Measurements from ENCODE around the gene PLEKHA7.
A peak's percentile ranks its signal among the peaks of the same experiment; 100 is the strongest.

PLEKHA7 gene

DNA sequence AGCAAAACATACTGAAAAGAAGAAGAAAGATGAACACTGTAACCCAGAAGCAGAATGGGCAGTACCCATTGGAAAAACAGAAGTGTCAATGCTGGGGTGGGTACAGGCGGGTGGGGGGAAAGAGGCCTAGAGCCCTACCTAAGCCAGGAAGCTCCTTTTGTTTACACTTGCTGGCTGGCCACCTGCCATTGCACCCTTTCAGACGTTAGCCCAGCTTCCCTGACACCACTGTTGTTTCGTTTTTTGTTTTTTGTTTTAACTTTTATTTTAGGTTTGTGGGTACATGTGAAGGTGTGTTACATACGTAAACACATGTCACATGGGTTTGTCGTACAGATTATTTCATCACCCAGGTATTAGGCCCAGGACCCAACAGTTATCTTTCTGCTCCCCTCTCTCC, 55.4 kb downstream of the PLEKHA7 start:
- ATAC-seq (ENCODE audit: low read depth) (peak; percentile 41), DNase-seq (ENCODE audit: low spot score in 2 of 2) (no peak)
- Mint-ChIP-seq H3K4me1 (no peaks in the 10 kb centered on the region), H3K27me3 (no peaks in the 10 kb centered on the region), H3K9me3 (no peaks in the 10 kb centered on the region), H3K27ac (peak overlapping the region; percentile 26), H3K4me3 (no peak overlapping the region), H3K36me3 (no peaks in the 10 kb centered on the region)

DNA sequence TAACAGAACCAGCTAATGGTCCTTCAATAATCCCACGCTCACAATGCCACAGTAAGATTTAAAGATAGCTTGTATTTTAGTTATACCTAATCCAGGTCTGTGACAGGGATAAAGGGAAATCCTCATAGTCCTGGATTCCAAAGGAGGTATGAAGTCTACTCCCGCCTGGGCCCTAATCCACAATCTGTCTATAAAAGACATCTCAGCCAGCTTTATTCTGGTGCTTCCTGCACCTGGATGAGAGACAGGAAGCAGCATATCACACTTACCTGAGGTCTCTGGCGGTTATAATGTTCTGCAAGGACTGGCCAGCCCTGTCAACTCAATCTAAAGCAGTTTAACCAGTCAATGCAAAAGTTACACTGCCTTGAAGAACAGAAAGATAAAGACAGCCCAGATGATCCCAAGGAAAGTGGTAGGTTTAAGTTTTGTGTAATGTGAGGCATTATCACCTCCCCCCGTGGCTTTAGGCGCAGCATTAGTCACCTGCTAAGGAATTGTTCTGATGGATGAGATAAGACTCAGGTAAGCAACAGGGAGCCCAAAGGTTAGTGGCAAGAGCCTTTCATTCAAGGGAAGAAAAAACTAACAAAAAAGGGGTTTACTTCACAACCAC, 57.6 kb downstream of the PLEKHA7 start:
- Mint-ChIP-seq H3K27ac (no peak overlapping the region), H3K4me1 (no peaks in the 10 kb centered on the region), H3K9me3 (no peaks in the 10 kb centered on the region), H3K36me3 (no peaks in the 10 kb centered on the region), H3K27me3 (no peaks in the 10 kb centered on the region), H3K4me3 (no peak overlapping the region)
- DNase-seq (ENCODE audit: low spot score in 2 of 2) (no peak), ATAC-seq (ENCODE audit: low read depth) (no peak)

DNA sequence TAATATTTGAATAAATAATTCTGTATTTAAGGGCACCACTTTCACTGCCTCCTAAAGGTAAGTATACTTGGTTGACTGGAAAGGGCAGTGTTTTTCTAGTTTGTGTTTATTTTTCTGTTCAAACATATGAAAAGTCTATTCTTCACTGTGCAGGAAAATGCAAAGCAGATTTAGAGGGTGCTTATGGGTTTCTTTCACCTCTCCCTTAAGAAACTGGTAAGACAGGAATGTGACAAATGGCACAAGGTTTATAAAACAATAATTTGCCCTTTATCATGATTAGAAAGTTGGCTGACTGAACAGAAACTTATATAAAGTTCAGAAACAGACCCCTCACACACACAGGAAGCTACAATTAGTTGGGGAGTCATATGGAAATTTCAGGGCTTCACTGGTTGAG, 60.6 kb downstream of the PLEKHA7 start:
- H3K27ac Mint-ChIP-seq = no peak overlapping the region
- no peak for DNase-seq (ENCODE audit: low spot score in 2 of 2)
- no peaks in the 10 kb centered on the region for H3K9me3 Mint-ChIP-seq
- no peaks in the 10 kb centered on the region for H3K27me3 Mint-ChIP-seq
- no peak overlapping the region for H3K4me3 Mint-ChIP-seq
- no peaks in the 10 kb centered on the region for H3K4me1 Mint-ChIP-seq
- no peaks in the 10 kb centered on the region for H3K36me3 Mint-ChIP-seq
- no peak for ATAC-seq (ENCODE audit: low read depth)

DNA sequence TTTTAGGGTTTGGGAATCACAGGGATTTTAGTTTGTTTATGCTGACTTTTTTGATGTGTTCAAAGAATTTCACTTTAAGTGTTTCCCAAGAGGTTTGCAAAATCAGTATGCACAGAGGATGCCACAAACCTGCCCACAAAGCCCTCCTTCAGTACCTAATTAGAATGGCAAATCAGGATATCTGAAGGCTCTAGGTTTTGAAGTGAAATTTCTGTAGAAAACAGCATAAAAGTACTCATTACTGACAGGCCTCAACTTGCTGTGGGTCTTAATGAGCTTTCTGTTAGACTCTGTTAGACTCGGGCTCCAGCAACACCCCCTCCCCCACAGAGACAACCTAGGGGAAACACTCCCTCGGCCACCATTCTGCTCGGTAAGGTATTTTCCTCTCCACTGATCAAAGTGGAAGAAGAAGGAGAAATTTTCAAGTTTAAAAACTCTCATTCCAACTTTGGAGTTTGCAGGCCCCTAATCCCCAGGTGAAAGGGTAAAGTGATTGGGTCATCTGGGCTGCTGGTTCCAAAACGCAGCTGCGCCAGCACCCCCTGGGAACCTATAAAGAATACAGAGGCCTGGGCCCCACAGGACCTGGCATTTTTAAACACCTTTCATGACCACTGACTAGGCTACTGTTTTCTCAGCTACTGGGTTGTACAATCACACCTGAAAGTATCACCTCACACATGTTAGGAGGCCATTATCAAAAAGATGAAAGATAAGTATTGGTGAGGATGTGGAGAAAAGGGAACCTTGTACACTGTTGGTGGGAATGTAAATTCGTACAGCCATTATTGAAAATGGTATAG, 67.5 kb downstream of the PLEKHA7 start:
- Mint-ChIP-seq H3K9me3 (no peaks in the 10 kb centered on the region), H3K4me3 (peak overlapping the region; percentile 71), H3K4me1 (peaks cover 12% of the 10 kb centered on the region), H3K27me3 (no peaks in the 10 kb centered on the region), H3K36me3 (no peaks in the 10 kb centered on the region), H3K27ac (peak overlapping the region; percentile 60)
- ATAC-seq (ENCODE audit: low read depth) (peak; percentile 65), DNase-seq (ENCODE audit: low spot score in 2 of 2) (peak in 1 of 2 donors; percentile 8)

DNA sequence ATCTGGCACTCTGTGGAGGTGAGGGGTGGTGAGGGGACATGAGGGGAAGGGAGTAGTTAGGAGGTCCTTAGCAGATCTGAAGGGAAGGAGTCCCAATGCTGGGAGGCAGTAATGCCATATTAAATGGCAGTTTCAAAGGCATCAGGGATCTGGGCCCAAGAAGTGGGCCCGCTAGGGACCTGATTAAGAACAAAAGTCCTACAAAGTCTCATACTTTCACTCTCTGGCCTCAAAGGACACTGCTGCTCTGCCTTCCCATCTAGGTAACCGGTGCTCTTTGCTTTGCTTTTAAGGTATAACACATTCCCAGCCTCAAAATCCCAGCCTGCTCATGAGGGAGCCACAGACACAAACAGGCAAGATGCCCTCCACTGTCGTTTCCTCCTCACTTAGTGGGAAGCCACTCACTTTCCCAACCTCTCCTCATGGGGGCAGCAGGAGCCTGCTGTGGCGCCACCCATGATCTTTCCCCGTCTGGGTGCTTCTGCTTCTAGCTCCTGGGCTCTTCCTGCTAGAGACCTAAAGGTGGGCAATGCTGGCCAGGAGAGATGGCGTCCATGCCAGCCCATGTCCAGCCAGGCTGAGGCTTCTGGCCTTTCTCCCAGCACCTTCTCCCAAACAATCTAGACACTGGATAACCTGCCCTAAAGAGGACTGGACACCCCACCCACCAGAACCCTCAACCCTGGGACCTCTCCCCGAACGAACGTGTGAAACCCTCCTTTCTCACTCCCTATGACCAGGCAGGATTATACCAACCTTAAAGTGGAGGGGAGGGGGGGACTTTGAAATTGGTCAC, 68.3 kb downstream of the PLEKHA7 start:
- peaks cover 12% of the 10 kb centered on the region for H3K4me1 Mint-ChIP-seq
- peak overlapping the region; percentile 71 for H3K4me3 Mint-ChIP-seq
- H3K9me3 Mint-ChIP-seq = no peaks in the 10 kb centered on the region
- no peaks in the 10 kb centered on the region for H3K36me3 Mint-ChIP-seq
- ATAC-seq (ENCODE audit: low read depth) (peak; percentile 80), DNase-seq (ENCODE audit: low spot score in 2 of 2) (peak in 1 of 2 donors; percentile 23)
- no peaks in the 10 kb centered on the region for H3K27me3 Mint-ChIP-seq
- H3K27ac Mint-ChIP-seq = peak overlapping the region; percentile 60

DNA sequence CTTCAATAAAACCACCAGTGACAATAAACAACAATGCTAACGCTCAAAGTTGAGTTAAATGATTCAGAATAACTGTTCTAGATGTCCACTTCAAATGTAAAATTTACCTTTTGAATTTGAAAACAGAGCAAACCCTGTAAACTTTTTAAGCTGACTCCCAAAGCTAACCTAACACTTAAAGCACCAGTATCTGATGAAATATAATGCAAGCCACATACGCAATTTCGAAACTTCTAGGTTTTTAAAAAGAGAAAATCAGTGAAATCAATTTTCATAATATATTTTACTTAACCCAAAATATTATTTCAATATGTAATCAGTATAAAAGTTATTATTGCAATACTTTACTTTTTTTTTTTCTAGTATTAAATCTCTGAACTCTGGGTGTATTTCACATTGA, 71.3 kb downstream of the PLEKHA7 start:
- H3K36me3 Mint-ChIP-seq = no peaks in the 10 kb centered on the region
- DNase-seq (ENCODE audit: low spot score in 2 of 2) = no peak
- H3K27ac Mint-ChIP-seq = no peak overlapping the region
- H3K9me3 Mint-ChIP-seq = no peaks in the 10 kb centered on the region
- no peaks in the 10 kb centered on the region for H3K27me3 Mint-ChIP-seq
- no peak overlapping the region for H3K4me3 Mint-ChIP-seq
- peaks cover 12% of the 10 kb centered on the region for H3K4me1 Mint-ChIP-seq
- no peak for ATAC-seq (ENCODE audit: low read depth)

DNA sequence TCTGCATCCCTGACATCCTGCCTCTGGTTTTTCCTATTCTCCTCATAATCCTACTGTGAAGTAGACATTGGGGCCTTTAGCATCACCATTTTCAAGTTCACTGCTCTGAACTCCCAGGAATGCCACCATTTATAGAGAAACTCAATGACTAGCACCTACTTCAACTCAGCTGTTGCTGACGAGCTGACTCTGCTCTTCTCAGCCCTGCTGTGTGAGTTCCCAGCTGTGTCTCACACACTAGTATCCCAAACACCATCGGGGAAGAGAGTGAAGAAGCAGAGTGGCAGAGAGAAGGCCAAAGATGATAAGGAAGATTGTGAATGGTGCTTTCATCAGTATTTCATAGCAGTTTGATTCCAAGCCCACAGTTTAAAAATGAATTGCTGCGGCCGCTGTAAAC, 71.9 kb downstream of the PLEKHA7 start:
- Mint-ChIP-seq H3K9me3 (no peaks in the 10 kb centered on the region), H3K27ac (no peak overlapping the region), H3K36me3 (no peaks in the 10 kb centered on the region), H3K4me3 (no peak overlapping the region), H3K27me3 (no peaks in the 10 kb centered on the region), H3K4me1 (peaks cover 12% of the 10 kb centered on the region)
- ATAC-seq (ENCODE audit: low read depth) = no peak
- no peak for DNase-seq (ENCODE audit: low spot score in 2 of 2)

DNA sequence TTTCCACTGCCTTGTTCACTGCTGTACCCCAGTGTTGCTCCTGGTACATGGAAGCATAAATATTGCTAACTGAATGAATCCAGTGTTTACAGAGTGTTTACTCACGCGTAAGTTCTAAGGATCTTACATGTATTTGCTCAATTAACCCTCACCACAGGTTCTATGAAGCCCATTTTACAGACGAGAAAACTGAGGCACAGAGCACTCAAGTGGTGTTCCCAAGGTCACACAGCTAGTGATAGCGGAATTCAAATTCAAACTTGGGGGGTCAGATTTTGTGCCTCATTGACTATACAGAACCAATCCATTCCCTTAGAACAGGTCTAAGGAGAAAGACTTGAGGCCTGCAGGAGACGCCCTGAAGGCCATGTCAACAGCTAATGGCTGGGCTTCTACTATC, 72.3 kb downstream of the PLEKHA7 start:
- Mint-ChIP-seq H3K27me3 (no peaks in the 10 kb centered on the region), H3K36me3 (no peaks in the 10 kb centered on the region), H3K9me3 (no peaks in the 10 kb centered on the region), H3K4me3 (no peak overlapping the region), H3K27ac (no peak overlapping the region), H3K4me1 (peaks cover 12% of the 10 kb centered on the region)
- no peak for DNase-seq (ENCODE audit: low spot score in 2 of 2)
- ATAC-seq (ENCODE audit: low read depth) = no peak

DNA sequence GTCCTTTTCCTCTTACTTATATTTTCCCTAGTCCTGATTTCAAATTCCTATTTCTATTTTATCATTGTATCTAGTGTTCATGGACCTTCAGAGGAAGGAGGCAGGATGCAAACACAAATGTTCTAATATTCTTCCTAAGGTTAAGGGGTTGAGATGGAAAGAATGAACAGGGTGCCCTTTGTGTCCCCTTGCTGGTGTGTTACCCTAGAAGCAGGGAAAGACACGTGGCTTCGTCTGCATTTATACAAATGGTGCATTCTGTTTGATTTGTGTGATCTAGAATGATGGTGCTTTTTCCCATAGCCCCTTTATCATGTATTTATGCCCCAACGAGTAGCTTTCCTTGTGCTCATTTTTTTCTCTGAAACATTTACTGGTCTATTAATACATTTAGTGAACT, 76.2 kb downstream of the PLEKHA7 start:
- H3K4me3 Mint-ChIP-seq = no peak overlapping the region
- no peaks in the 10 kb centered on the region for H3K9me3 Mint-ChIP-seq
- no peak overlapping the region for H3K27ac Mint-ChIP-seq
- peaks cover 4% of the 10 kb centered on the region for H3K27me3 Mint-ChIP-seq
- H3K36me3 Mint-ChIP-seq = no peaks in the 10 kb centered on the region
- ATAC-seq (ENCODE audit: low read depth) (no peak), DNase-seq (ENCODE audit: low spot score in 2 of 2) (no peak)
- H3K4me1 Mint-ChIP-seq = no peaks in the 10 kb centered on the region

DNA sequence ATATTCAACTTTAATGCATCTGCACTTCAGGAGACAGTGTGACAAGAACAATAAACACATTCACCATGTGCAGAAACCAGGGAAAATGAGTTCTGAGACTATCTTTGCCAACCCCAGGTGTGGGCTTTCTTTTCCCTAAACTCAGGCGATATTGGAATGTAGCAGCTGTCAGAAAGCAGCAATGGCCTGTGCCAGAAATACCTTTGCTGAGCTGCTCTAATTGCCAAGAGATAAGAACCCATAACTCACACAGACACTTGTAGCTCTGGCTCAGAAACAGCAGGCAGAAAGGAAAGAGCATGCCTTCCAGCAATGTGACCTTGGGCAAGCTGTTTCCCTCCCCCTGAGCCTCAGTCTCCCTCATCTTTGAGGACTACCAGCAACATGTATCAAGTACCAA, 77.6 kb downstream of the PLEKHA7 start:
- Mint-ChIP-seq H3K36me3 (no peaks in the 10 kb centered on the region), H3K4me1 (no peaks in the 10 kb centered on the region), H3K9me3 (no peaks in the 10 kb centered on the region), H3K27ac (no peak overlapping the region), H3K27me3 (peaks cover 4% of the 10 kb centered on the region), H3K4me3 (no peak overlapping the region)
- no peak for DNase-seq (ENCODE audit: low spot score in 2 of 2)
- ATAC-seq (ENCODE audit: low read depth) = no peak

DNA sequence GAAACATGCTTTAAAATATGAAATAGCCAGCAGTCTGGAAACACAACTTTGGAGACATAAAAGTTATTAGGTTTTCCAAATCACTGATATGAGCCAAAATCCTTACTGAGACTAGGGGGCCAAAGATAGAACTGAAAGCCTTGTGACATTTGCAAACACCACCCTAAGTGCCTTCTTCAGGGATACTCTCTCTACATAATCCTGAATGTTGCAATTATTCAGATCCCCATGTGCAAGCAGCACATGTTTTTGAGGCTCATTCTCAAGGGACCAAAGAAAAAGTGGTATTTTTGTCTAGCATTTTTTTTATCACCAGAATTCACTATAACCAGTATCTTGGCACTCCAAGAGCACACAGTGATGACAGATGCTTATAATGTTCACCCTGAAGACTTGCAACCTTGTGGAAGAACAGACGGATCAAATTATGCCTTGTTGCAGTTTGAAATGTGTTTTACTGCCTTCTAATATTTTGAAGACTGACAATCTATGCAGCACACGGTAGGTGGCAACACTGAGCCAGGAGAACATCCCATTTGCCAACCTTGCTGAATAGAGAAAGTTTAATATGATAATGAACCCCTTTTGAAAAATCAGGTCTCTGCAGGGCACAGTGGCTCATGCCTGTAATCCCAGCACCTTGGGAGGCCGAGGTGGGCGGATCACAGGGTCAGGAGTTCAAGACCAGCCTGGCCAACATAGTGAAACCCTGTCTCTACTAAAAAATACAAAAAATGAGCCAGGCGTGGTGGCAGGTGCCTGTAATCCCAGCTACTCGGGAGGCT, 78.5 kb downstream of the PLEKHA7 start:
- Mint-ChIP-seq H3K36me3 (no peaks in the 10 kb centered on the region), H3K4me3 (no peak overlapping the region), H3K4me1 (no peaks in the 10 kb centered on the region), H3K27ac (no peak overlapping the region), H3K9me3 (no peaks in the 10 kb centered on the region), H3K27me3 (peaks cover 4% of the 10 kb centered on the region)
- ATAC-seq (ENCODE audit: low read depth) (peak; percentile 49), DNase-seq (ENCODE audit: low spot score in 2 of 2) (no peak)

DNA sequence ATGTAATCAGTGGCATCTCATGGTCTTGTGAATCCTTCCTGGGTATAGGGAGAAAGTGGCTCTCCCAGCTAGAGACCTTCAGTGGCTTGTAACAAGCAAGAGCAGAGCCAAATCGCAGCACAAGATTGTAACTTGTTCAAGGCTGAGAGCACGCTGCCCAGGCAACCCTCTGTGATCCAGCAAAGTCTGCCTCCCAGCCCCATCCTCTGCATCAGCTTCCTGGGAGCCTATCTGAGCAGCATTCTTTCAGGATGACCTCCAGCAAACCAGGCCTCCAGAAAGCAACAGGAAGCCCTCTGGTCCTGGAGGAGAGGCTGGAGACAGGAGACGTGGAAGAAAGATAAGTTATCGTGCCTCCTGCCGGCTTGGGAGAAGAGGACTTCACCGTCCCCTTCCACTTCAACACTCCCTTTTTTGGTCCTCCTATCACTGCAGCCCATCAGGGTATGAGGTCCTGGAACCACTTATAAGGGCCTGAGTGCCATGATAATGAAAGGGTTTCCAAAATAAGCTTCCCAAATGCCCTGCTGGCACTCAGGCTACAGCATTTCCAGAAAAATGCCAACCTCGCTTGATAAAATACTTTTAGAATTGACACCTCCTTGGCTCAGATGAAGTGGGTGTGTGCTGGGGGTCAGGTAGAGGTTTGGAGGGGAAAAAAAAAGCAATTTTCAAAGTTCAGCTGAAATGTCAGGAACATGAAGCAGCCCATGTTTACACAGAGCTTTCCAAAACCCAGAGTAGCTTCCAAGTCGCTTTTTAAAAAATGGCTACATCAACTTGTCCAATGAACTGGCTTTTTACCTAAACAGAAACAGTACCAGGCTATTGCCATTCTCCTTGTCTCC, 80.2 kb downstream of the PLEKHA7 start:
- no peaks in the 10 kb centered on the region for H3K9me3 Mint-ChIP-seq
- H3K27me3 Mint-ChIP-seq = peaks cover 4% of the 10 kb centered on the region
- H3K4me3 Mint-ChIP-seq = no peak overlapping the region
- no peak for DNase-seq (ENCODE audit: low spot score in 2 of 2)
- no peaks in the 10 kb centered on the region for H3K36me3 Mint-ChIP-seq
- no peak for ATAC-seq (ENCODE audit: low read depth)
- no peaks in the 10 kb centered on the region for H3K4me1 Mint-ChIP-seq
- H3K27ac Mint-ChIP-seq = no peak overlapping the region

DNA sequence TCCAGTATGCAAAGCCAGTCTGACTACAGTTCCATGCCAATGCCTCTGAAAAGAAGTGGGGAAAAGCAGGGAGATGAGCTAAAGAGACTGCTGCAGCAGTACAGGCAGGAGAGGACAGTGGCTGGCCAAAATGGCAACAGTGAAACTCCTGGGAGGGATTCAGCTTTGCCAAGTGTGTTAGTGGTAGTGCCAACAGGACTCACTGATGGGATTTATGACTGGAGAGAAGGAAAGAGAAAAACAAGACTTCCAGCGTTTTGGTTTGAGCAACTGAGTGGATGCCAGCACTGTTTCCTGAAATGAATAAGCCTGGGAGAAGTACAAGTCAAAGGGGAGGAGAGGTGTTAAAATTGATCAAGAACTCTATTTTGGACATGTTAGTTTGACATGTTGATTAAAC, 80.9 kb downstream of the PLEKHA7 start:
- DNase-seq (ENCODE audit: low spot score in 2 of 2) (no peak), ATAC-seq (ENCODE audit: low read depth) (no peak)
- Mint-ChIP-seq H3K4me1 (no peaks in the 10 kb centered on the region), H3K4me3 (no peak overlapping the region), H3K36me3 (no peaks in the 10 kb centered on the region), H3K9me3 (no peaks in the 10 kb centered on the region), H3K27me3 (peaks cover 4% of the 10 kb centered on the region), H3K27ac (no peak overlapping the region)

Measured in memory B cell (primary cell).